Stimulated activated naive CD8-positive, alpha-beta T cell treated with anti-CD3 and anti-CD28 coated beads, Interleukin-15, Interleukin-2, amounts not matched to agents 100 U/mL and 50 U/mL, for 24 hours (primary cell): ENCODE measurements around the gene ABHD17A.

Source experiments
- ATAC-seq: fragments of 150-1000 bp; cut with Tn5 transposase; one replicate; pipeline ENCODE4 v1.10.0; 2021
- DNase-seq: peaks from one replicate; pipeline ENCODE4 v3.0.0; 2021

Gene ABHD17A

DNA sequence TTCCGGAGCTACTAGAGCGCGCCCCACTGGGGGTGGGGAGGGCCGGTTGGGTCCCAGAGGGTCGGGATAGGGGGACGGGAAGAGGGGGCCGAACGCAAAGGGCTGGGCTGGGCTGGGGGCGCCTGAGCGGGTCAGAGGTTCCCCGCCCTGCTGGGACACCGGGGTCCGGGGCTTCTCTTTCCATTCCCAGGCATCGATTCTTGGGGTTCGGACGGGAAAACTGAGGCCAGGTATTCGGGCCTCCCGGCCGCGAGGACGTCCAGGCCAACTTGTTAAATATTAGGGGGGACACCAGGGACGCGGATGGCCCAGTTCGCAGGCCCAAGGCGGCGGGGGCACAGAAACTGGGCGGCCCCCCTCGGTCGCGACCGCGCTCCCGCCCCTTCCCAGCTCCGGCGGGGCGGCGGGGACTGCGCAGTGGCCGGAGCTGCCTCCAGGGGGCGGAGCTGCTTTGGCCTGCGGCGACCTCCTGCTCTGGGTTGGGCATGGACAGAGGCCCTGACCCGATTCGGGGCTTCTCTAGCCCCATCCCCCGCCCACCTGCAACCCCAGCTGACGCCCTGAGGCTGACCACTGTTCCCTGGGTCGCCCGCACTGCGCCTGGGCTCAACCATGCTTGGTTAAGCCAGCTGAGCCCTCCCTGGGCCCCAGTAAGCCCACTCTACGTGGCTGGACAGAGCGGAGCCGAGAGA is 20.7 kb downstream of the ABHD17A start:
- ATAC-seq: peak; percentile 35
- peak; percentile 83 for DNase-seq

DNA sequence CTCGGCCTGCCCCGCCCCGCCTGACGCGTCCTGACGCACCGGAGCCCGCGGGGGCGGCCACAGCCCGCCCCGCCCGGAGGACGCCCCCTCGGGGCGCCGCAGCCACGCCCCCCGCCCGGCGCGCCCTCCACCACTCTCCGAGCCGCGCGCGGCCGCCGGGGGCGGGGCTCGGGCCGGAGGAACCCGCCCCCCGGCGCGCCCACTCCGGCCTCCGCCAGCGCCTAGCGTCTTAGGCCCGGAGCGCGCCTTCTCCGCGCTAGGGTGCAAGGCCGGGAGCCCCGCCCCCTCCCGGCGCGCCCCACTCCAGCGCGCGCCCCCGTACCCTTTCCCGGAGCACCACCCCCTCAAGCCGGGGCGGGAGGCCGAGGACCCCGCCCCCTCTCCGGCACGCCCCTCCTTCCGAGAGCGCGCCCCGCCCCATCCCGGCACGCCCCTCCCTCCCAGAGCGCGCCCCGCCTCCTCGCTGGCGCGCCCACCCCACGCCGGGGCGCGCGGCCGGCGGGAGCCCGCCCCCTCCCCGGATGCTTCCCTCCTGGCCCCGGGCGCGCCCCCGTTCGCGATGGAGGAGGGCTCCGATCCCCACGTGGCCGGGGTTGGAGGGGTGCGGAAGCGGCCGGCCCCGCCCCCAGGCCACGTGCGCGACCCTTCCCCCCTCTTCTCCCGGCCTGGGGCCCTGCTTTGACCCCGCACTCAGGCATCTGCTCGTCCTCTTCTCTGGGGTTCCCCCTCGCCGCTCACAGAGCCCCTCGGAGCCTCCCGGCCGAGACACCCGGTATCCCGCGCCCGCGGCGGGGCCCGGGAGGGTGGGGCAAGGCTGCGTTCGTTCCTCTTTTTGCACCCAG is 21.4 kb downstream of the ABHD17A start:
- DNase-seq: peak; percentile 97
- peak; percentile 74 for ATAC-seq

DNA sequence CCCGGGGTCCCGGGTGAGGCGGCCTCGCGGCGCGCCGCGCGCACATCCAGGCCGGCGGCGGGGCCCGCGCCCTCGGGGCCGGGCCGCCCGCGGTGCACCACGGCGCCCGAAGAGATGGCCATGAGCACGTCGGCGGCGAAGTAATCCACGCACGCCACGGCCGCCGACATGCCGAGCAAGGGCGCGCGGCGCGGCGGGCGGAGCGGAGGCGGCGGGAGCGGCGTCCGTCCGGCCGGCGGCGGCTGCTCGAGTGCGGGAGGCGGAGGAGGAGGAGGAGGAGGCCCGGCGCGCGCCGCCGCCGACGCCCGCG is 22.0 kb downstream of the ABHD17A start, which contains the start of gene KLF16:
TSS of gene KLF16 (minus strand) at position 252 of the 310 bp plus-strand sequence. CDS start at position 170, 82 bp downstream.
- ATAC-seq: peak; percentile 0

DNA sequence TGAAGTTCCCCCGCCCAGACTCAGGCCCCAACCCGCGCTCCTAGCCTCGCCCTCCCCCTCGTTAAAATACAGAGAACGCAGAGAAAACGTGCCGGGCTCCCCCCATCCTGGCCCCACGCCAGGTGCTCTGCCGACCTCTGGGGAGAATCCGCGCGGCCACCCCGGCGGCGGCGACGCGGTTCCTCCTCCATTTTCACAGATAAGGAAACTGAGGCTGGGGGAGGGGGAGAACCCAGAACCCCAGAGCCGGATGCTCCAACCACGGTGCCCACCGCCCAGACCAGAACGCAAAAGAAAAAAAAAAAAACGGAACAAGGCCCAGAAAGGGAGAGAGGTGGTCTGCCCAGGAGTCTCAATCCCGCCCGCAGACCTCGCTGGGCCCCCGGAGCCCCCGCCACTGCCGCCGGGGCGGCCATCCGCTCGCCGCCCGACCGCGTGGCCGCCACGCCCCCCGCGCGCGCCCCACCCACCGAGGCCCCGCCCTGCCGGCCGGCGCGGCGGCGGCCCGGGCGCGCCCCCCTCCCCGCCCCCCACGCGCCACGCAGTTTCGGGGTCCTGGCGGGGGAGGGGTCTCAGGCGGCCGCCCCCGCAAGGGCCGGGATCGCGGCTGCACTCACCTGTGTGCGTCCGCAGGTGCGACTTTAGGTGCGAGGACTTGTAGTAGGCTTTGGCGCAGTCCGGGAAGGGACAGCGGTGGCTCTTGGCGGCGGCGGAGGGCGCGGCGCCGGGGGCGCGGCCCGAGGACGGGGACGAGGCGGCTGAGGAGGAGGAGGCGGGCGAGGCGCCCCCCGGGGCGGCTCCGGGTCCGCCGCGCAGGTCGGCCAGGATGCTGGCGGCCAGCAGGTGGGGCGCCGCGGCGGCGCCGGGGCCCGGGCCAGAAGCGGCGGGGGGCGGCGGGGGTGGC is 22.6 kb downstream of the ABHD17A start:
- no peak for ATAC-seq
- peak; percentile 77 for DNase-seq

More for the DNA sequence above, 22.0 kb downstream of the ABHD17A start, which contains the start of gene KLF16:
- no peak for DNase-seq

- DNase-seq (no peak), ATAC-seq (no peak)
Measured at GRCh38 chr19:1862068-1862423, 23.2 kb downstream of the ABHD17A start.

DNA sequence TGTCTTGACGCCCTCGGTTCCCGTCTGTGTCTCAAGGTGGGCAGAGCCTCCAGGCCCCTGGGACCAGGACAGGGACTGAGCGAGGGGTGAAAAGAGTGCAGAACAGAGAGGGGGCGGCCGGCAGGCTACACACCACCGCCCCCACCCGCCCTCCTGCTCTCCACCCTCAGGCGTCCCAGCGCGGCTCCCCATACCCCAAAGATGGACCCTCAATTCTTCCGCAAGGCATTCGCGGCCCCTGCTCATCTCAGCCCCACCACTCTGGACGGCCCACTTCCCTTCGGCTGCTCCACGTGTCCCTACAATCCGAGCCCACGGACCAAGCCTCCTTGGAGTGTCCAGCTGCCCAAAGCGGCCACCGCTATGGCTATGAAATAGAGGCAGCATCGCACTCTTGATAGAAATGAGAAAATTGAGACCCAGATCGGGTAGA is 23.7 kb downstream of the ABHD17A start:
- ATAC-seq (no peak), DNase-seq (no peak)

- no peak for DNase-seq
- no peak for ATAC-seq
Measured at GRCh38 chr19:1860821-1861598, 24.3 kb downstream of the ABHD17A start.

- DNase-seq (peak; percentile 55), ATAC-seq (no peak)
Measured at GRCh38 chr19:1860042-1860775, 25.1 kb downstream of the ABHD17A start.

DNA sequence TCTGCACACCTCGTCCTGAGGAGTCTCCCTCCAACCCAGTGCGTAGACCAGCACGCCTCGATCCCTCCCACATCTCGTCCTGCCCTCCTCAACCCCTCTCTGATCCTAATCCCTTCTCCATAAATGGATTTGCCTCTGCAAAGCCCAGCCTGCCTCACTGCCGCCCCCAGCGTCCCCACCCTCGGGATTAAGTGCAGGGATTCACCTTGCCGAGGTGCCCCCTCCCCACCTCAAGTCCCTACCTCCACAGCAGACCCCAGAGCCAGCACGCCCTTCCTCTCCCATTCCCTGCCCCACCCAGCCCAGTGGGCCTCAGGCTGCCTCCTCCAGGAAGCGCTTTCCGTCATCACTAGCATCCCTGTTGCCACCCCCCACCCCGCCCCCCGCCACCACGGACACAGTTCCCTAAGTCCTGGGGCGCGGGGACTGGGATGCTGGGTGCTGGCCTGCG is 25.9 kb downstream of the ABHD17A start:
- no peak for DNase-seq
- ATAC-seq: no peak

- peak; percentile 16 for DNase-seq
- ATAC-seq: no peak
Measured at GRCh38 chr19:1858412-1859081, 26.7 kb downstream of the ABHD17A start.

DNA sequence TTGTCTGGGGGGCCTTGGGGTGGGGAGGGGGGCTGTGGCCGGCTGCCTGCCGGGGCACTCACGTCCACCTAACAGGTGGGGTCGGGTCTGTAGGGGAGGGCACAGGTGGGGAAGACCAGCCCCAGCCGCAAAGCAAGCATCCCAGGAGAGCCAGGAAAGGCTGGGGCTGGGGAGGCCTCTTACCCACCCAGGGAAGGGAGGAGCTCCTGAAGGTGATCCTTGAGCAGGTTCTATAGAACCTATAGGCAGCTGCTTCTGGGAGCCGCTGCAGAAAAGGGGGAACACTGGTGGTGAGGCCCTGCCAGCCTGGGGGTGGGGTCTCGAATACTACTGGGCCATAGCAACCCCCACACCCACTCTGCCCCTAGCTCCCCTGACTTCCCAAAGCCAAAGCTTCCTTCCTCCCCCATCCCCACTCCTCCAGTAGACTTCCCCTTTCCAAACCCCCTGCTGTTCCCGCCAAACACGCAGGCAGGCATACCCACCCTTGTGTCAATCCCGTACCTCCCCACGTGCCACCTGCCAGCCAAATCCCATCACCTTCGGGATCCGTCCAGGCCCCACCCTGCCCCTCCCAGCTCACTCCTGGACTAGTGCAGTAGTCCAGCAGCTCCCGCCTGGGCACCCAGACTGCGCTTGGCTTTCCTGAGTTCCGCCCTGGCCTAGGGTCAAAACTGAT is 27.5 kb downstream of the ABHD17A start:
- DNase-seq: peak; percentile 11
- no peak for ATAC-seq

DNA sequence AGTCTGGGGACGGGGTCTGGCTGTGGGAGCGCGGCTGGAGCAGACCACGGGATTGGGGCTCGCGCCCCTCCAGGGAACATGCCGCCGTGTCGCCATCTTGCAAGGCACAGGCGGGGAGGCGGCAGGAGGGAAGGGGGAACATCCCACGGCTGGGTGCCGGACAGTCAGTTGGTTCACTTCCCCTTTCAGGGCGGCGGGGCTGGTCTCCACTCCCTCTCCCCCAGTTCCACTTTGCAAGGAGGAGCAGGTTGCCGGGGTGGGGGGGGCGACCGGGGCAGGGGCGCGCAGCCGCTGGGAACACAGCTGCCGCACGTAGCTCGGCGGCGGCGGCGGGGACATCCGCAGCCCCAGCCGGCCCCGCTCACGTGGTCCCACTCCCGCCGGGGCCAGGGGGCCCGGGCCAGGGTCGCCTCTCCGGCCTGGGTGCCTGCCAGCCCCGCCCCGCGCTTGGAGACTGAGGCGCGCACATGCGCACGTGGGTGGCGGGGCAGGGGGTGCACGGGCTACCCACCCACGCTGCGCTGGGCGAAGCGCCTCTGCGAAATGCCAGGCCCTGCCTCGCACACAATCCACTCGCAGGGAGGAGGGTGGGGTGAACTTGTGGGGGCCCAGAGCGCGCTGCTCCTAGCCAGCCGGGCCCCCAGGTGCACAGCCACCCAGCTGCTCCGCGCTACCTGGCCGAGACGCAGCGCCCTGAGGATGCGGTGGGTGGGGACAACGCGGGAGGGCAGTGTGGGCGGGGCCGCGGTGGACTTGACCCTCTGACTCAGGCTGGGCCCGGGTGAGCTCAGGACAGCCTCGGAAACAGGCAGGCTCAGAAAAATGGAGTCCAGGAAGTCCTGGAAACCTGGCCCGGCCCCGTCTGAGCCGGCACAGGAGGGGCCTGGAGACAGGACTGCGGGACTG is 28.3 kb downstream of the ABHD17A start:
- ATAC-seq (peak; percentile 10), DNase-seq (peak; percentile 74)

DNA sequence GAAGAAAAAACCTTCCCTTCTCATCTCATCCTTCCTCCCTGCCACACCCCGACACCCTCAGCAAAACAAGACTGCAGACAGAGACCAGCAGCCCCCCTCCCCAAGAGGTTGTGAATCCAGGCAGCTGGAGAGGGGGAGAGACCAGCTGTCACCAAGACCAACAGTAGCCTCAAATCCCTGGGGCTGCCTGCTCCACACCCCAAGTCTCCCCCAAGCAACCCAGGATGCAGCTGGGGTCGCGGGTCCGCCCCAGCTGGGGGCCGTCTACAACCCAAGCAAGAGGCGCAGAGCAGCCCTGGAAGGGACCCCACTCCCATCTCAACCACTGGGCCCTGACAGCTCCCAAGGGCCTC is 29.0 kb downstream of the ABHD17A start:
- DNase-seq (no peak), ATAC-seq (no peak)

DNA sequence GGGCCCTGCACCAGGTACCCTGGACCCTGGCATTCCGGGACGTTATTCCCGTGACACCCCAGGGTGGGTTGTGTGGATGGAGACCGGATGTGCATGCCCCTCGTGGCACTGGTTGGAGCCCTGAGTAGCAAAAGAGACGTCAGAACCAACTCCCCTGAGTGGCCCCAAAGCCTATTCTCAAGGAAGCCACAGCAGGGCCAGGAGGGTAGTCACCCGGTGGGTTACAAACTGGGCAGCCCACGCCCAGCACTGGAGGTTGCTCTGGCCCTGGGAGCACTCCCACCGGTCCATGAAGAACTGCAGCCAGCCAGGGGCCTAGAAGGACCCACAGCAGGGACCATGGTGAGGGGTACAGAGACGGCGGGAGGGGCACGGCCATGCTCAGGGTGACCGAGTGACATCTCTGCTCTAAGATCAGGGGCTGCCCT is 29.5 kb downstream of the ABHD17A start:
- ATAC-seq: peak; percentile 39
- DNase-seq: peak; percentile 62

DNA sequence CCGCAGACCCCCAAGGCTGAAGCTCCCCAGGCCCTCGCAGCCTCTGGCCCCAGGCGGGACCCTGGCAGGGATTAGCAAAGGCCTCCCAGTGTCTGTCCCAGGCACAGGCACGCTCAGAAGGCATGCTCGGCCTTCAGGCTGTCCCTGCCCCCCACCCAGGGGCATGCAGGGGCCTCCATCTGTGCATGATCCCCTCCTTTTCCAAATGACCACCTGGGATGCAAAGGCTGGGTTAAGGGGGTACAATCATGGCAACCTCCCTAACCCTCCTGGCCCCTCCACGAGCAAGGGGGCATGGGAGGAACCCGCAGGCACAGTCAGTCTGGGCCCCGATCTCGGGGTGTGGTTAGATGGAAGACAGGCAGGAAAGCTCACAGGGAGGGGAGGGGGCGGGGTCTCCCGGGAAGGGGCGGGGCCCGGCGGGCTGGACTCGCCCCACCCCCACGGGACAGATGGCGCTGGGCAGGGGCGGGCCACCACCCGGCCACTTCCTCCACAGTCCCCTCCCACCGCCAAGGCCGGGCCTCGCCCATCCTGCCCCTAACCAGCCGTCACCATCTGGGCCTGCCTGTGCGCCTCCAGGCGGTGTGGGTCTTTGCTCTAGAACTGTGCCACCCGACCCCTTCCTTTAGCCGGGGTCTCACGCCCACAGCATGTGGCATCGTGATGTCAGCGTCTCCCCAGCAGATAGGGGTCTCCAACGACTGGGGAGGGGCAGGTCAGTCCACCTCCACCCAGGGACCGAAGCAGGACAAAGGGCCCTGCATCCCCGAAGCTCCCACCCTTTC is 30.1 kb downstream of the ABHD17A start:
- peak; percentile 78 for ATAC-seq
- DNase-seq: peak; percentile 90

DNA sequence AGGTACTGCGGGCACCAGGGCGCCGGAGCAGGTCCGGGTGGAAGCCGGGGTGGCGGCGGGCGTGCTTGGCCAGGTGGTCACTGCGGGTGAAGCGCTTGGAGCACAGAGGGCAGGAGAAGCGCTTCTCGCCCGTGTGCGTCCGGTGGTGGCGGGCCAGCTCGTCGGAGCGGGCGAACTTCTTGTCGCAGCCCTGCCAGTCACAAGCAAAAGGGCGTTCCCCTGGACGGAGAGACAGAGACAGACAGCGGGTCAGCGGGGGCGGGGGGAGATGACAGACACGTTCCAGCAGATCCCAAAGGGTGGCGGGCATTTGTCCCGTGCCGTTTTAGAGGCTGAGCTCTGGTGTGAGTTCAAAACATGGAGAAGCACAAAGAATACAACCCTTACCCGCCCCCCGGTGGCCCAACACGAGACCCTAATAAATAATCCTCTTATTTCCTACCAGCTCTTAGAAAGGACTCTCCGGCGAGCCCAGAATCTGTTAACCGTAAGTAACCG is 30.7 kb downstream of the ABHD17A start:
- ATAC-seq: no peak
- no peak for DNase-seq

DNA sequence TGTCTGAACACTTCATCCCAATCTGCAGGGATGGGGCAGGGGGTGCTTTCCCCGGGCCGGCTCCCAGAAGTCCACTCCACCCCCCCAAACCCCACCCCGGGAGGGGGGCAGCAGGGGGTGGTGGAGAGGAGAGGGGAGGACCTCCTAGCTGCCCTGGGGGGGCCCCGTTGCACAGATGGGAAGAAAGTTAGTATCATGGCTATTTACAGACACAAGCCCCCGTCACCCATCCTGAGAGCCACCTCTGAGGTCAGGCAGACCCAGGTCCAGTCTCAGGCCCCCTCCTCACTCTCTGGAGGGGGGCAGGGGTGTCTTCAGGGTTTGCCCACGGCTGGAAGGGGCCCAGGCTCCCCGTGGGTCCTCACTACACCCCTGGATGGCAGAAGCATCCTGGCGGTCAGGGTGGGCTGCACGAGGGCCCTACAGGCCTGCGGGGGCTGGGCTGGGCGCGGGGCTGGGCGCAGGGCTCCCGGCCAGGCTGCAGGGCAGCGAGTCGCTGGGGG is 31.2 kb downstream of the ABHD17A start:
- DNase-seq (no peak), ATAC-seq (no peak)
